ENCODE measurements around the gene CUBN. TPM values are rescaled to one million over a fixed set of nuclear protein-coding genes. Genes with fewer than 3 reads are reported as not detected.

The CUBN gene
- total RNA-seq, 1 experiment from 2014 or later: 1.3 TPM

DNA sequence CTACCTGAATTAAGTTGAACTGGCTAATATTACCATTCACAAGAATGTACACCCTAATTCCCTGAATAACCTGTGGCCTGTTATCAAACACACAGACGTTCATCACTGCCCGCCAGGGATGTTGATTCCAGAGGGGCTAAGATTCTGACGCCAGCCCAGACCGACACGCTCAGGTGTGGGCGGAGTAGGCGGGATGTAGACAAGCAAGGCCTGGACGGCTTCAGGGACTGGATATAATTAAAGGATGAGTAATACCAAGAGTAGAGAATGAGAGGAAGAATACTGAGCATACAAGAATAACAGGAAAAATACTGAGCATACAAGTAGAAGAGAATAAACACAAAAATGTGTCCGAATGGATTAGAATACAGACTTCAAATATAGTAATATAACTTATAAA, 29.0 kb downstream of the CUBN start:
- in situ Hi-C loops (cut with HindIII; ENCODE audit: low pct_unique_long_range_greater_than_20kb, low sequenced_read_pairs): no loop called here
- TF ChIP-seq SIN3A (IDR thresholded peaks at IDR 0.05; ENCODE audit: borderline replicate concordance, insufficient read depth, low read depth, low read length) (no peak), TCF7L2 (IDR thresholded peaks at IDR 0.05; ENCODE audit: low read depth, low read length) (no peak), REST (IDR thresholded peaks at IDR 0.05; ENCODE audit: insufficient read depth in 1 of 2, low read depth in 2 of 2, low read length in 1 of 2) (no peak)
- peaks cover 13% of the 10 kb centered on the region; the same call in 1 of the 2 replicates for H3K9me3 ChIP-seq (ENCODE audit: control insufficient read depth, insufficient read depth, low read depth, low read length)
- ChIA-PET POLR2A (no interaction called here), CTCF (no interaction called here)
- ATAC-seq: no peak
- BruUV-seq (replicated peaks): no TSS peak
- no peaks in the 10 kb centered on the region for H3K36me3 ChIP-seq (ENCODE audit: control insufficient read depth, insufficient read depth, low read length)
- no peak for DNase-seq (ENCODE audit: low read depth, low spot score)
- intact Hi-C loops (cut with micrococcal nuclease; ENCODE audit: unreplicated experiment): no loop called here
- peaks cover 7% of the 10 kb centered on the region; the same call in 1 of the 2 replicates for H3K4me1 ChIP-seq (ENCODE audit: control insufficient read depth, insufficient read depth, low read length)
- no peaks in the 10 kb centered on the region for H3K27me3 ChIP-seq (ENCODE audit: control insufficient read depth, insufficient read depth, low read length)
- H3K27ac ChIP-seq (ENCODE audit: low read length): peak overlapping the region; percentile 39; the same call in 1 of the 2 replicates
- no peak overlapping the region for H3K4me3 ChIP-seq (ENCODE audit: low read depth in 2 of 2, low read length in 2 of 2)

- H3K4me3 ChIP-seq (ENCODE audit: low read depth in 2 of 2, low read length in 2 of 2): no peak overlapping the region
- H3K4me1 ChIP-seq (ENCODE audit: control insufficient read depth, insufficient read depth, low read length): no peaks in the 10 kb centered on the region
- ChIA-PET CTCF (no interaction called here), POLR2A (no interaction called here)
- TF ChIP-seq POLR2AphosphoS5 (IDR thresholded peaks at IDR 0.05; ENCODE audit: low read depth, low read length): no peak
- no peak for TF ChIP-seq REST (IDR thresholded peaks at IDR 0.05; ENCODE audit: insufficient read depth in 1 of 2, low read depth in 2 of 2, low read length in 1 of 2)
- TF ChIP-seq, protein P1, sequence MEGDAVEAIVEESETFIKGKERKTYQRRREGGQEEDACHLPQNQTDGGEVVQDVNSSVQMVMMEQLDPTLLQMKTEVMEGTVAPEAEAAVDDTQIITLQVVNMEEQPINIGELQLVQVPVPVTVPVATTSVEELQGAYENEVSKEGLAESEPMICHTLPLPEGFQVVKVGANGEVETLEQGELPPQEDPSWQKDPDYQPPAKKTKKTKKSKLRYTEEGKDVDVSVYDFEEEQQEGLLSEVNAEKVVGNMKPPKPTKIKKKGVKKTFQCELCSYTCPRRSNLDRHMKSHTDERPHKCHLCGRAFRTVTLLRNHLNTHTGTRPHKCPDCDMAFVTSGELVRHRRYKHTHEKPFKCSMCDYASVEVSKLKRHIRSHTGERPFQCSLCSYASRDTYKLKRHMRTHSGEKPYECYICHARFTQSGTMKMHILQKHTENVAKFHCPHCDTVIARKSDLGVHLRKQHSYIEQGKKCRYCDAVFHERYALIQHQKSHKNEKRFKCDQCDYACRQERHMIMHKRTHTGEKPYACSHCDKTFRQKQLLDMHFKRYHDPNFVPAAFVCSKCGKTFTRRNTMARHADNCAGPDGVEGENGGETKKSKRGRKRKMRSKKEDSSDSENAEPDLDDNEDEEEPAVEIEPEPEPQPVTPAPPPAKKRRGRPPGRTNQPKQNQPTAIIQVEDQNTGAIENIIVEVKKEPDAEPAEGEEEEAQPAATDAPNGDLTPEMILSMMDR (IDR thresholded peaks at IDR 0.05): no peak
- no peak for TF ChIP-seq TCF7L2 (IDR thresholded peaks at IDR 0.05; ENCODE audit: low read depth, low read length)
- no peak for TF ChIP-seq SIN3A (IDR thresholded peaks at IDR 0.05; ENCODE audit: borderline replicate concordance, insufficient read depth, low read depth, low read length)
- no peaks in the 10 kb centered on the region for H3K27me3 ChIP-seq (ENCODE audit: control insufficient read depth, insufficient read depth, low read length)
- no peaks in the 10 kb centered on the region for H3K36me3 ChIP-seq (ENCODE audit: control insufficient read depth, insufficient read depth, low read length)
- no TSS peak for BruUV-seq (replicated peaks)
- intact Hi-C loops (cut with micrococcal nuclease; ENCODE audit: unreplicated experiment): no loop called here
- peak overlapping the region; percentile 35; the same call in 1 of the 2 replicates for H3K27ac ChIP-seq (ENCODE audit: low read length)
- in situ Hi-C loops (cut with HindIII; ENCODE audit: low pct_unique_long_range_greater_than_20kb, low sequenced_read_pairs): no loop called here
- no peak for DNase-seq (ENCODE audit: low read depth, low spot score)
- H3K9me3 ChIP-seq (ENCODE audit: control insufficient read depth, insufficient read depth, low read depth, low read length): peaks cover 24% of the 10 kb centered on the region
- no peak for ATAC-seq
These were observed 31.6 kb downstream of the CUBN start for GRCh38 chr10:17098012-17098411.

Data from Panc1 (cell line).